MM.1S (cell line): ENCODE results near the gene ITPRID1.

Experiments used
- EZH2 ChIP-seq: fragments of 300-600 bp; sonication (generic); optimal IDR thresholded peaks from 2 replicates; pipeline ENCODE3; 2017; ENCODE audit warnings: low read depth, mild to moderate bottlenecking, antibody characterized with exemption, low read length, mixed read lengths
- TF ChIP-seq, protein P1 (sequence below): fragments of 300-600 bp; sonication (generic); IDR thresholded peaks from 2 replicates; pipeline ENCODE4 v1.5.1; 2016; ENCODE audit warnings: antibody characterized with exemption, low read length, mixed read lengths

DNA sequence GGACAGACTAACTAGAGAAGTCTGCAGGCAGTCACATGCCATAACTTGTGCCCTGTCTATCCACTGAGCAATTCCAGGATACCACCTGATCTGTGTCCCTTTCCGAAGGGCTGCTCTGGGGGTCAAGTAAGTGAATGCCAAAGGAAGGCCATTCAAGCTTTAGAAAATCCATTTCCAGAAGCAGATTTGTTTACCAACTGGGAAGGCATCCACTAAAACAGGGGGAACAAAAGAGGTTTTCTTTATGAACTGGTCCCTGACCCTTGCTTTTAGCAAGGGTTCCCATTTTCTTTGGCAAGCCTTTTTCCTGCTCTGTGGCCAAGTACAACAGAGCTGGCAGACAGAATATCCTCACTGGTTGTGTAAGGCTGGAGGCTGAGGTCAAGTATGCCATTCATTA, 36.5 kb downstream of the ITPRID1 start:
- TF ChIP-seq, protein P1, sequence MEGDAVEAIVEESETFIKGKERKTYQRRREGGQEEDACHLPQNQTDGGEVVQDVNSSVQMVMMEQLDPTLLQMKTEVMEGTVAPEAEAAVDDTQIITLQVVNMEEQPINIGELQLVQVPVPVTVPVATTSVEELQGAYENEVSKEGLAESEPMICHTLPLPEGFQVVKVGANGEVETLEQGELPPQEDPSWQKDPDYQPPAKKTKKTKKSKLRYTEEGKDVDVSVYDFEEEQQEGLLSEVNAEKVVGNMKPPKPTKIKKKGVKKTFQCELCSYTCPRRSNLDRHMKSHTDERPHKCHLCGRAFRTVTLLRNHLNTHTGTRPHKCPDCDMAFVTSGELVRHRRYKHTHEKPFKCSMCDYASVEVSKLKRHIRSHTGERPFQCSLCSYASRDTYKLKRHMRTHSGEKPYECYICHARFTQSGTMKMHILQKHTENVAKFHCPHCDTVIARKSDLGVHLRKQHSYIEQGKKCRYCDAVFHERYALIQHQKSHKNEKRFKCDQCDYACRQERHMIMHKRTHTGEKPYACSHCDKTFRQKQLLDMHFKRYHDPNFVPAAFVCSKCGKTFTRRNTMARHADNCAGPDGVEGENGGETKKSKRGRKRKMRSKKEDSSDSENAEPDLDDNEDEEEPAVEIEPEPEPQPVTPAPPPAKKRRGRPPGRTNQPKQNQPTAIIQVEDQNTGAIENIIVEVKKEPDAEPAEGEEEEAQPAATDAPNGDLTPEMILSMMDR, result no peak
- TF ChIP-seq EZH2, result no peak
